ENCODE results near the gene COASY.

GRCh38 chr17:42525221-42525620 is 36.7 kb upstream of the COASY start:
- TF ChIP-seq CTCF (IDR thresholded peaks at IDR 0.05; ENCODE audit: low read length), result no peak
- TF ChIP-seq EZH2 (optimal IDR thresholded peaks at IDR 0.05; ENCODE audit: low read depth, low read length), result no peak
- TF ChIP-seq EZH2phosphoT487 (IDR thresholded peaks at IDR 0.05; ENCODE audit: low read length), result no peak
